ENCODE results near the gene HEATR5B.

DNA sequence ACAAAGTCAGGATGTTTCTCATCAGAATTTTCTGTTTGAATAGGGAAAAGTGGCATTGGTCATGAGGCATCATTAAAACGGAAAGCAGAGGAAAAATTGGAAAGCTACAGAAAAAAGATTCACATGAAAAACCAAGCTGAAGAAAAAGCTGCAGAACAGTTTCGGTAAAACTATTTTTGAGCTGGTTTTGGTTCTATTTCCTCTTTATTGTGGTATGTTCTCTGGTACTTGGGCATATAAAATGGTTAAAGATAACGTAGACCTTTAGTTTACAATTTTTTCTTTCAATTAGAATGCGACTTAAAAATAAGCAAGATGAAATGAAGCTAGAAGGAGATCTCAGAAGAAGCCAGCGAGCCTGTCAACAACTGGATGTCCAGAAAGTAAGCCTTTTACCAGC lies 7.7 kb upstream of the HEATR5B start:
- TF ChIP-seq TAF1 (IDR thresholded peaks at IDR 0.05; ENCODE audit: borderline replicate concordance, low read depth, low read length): no peak
- TF ChIP-seq POLR2A (IDR thresholded peaks at IDR 0.05; ENCODE audit: low read depth, low read length): no peak
- no peak for TF ChIP-seq POLR2AphosphoS5 (IDR thresholded peaks at IDR 0.05; ENCODE audit: low read depth, low read length)
